22Rv1 (cell line): ENCODE results near the gene STRIP2.
"Not testable (repeated sequence)": the region's sequence is repeated elsewhere in the genome, so short reads cannot be mapped to it uniquely, and the experiment has no call there.

Source experiments
- H3K27ac ChIP-seq: fragments of 450-650 bp; 2 replicates; pipeline ENCODE4 v1.5.1; 2017
- ZFX ChIP-seq: fragments of 450-650 bp; IDR thresholded peaks from 2 replicates; pipeline ENCODE4 v1.6.1; 2017; ENCODE audit warnings: antibody characterized with exemption, borderline replicate concordance
- TF ChIP-seq, protein P1 (sequence below): fragments of 450-650 bp; IDR thresholded peaks from 2 replicates; pipeline ENCODE4 v1.5.1; 2017; ENCODE audit warnings: mild to moderate bottlenecking

The STRIP2 gene

DNA sequence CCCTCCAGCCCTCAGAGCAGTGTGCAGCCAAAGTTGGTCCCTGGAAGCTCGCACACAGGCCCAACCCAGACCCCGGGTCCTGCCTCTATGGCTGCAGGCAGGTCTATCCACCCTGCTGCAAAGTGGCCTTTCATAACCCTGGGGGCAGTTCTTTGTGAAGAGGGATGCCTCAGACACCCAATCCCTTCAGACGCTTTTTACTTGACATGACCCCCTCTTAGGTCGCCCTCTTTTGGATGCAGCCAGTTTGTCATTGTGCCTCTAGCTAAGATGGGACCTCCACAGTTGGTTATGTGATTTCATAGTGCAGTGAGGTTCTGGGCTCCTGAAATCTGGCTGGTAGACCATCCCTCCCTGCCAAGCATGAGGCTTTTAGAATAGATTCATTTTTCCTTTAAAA is 95.4 kb downstream of the STRIP2 start:
- no peak overlapping the region for H3K27ac ChIP-seq
- TF ChIP-seq, protein P1, sequence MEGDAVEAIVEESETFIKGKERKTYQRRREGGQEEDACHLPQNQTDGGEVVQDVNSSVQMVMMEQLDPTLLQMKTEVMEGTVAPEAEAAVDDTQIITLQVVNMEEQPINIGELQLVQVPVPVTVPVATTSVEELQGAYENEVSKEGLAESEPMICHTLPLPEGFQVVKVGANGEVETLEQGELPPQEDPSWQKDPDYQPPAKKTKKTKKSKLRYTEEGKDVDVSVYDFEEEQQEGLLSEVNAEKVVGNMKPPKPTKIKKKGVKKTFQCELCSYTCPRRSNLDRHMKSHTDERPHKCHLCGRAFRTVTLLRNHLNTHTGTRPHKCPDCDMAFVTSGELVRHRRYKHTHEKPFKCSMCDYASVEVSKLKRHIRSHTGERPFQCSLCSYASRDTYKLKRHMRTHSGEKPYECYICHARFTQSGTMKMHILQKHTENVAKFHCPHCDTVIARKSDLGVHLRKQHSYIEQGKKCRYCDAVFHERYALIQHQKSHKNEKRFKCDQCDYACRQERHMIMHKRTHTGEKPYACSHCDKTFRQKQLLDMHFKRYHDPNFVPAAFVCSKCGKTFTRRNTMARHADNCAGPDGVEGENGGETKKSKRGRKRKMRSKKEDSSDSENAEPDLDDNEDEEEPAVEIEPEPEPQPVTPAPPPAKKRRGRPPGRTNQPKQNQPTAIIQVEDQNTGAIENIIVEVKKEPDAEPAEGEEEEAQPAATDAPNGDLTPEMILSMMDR: no peak
- no peak for TF ChIP-seq ZFX

DNA sequence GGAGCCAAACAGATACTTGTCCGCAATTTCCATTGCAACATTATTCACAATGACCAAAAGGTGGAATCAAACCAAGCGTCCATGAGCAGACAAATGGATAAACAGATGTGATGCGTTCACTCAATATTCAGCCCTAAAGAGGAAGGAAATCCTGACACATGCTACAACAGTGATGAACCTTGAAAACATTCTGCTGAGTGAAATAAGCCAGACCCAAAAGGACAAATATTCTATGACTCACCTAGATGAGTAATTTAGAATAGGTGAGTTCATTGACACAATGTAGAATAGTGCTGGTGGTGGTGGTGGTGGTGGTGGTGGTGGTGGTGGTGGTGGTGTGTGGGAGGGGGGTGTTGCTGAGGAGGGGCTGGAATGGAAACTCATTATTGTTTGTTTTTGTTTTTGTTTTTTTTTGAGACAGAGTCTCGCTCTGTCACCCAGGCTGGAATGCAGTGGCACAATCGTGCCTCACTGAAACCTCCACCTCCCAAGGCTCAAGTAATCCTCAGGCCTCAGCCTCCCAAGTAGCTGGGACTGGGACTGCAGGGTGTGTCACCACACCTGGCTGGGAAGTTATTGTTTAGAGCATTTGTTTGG is 96.7 kb downstream of the STRIP2 start:
- TF ChIP-seq, protein P1: no peak
- no peak for TF ChIP-seq ZFX
- no peak overlapping the region for H3K27ac ChIP-seq

DNA sequence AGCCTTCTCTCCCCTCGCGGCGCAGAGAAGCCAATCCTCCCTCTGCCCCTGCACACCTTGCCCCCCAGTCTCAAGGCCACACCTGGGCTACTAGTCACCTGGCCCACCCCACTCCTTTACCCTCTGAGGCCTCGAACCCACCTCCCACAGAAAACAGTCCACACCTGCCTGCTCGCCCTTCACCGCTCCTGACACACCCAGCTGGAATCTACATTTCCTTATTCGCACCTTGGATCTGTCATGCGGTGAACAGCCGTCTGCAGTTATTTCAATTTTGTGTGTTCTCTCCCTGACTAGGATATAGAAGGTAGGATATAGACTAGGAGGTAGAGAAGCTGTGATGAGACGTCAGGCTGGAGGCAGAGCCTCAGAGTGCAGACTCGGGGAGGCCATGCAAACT is 97.5 kb downstream of the STRIP2 start:
- H3K27ac ChIP-seq: no peak overlapping the region

DNA sequence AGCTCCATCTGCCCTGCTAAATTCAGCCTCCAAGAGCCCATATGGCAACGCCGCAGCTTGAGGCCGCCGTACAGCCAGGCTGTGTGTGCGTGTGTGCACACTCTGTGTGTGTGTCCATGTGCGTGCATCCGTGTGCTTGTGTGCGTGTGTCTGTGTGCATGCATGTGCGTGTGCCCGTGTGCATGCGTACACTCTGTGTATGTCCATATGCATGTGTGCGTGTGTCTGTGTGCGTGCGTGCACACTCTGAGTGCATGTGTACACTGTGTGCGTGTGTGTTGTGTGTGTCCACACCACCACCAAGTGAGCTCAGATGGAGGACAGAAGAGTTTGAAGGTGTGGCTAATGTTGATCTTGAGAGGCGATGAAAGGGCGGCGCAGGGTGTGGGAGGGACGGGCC is 98.1 kb downstream of the STRIP2 start:
- H3K27ac ChIP-seq: no peak overlapping the region
- TF ChIP-seq, protein P1: no peak
- no peak for TF ChIP-seq ZFX

More for the DNA sequence above, 97.5 kb downstream of the STRIP2 start:
- TF ChIP-seq ZFX: no peak
- TF ChIP-seq, protein P1: no peak

DNA sequence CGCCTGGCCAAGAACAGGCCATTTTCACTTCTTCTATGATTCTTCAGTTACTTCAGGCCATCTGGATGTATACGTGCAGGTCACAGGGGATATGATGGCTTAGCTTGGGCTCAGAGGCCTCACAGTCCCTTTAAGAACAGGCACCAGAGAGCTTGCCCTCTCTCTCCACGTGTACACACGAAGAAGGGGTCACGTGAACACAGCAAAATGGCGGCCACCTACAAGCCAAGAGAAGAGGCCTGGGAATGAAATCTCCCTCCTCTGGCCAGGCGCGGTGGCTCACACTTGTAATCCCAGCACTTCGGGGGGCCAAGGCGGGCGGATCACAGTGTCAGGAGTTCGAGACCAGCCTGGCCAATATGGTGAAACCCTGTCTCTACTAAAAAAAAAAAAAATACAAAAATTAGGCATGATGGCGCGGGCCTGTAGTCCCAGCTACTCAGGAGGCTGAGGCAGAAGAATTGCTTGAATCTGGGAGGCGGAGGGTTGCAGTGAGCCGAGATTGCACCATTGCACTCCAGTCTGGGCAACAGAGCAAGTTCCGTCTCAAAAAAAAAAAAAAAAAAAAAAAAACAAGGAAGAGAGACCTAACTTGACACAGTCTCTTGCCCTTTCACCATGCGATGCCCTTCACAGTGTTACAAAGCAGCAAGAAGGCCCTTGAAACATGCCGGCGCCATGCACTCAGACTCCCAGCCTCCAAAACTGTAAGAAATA is 100.5 kb downstream of the STRIP2 start:
- not testable (repeated sequence) for H3K27ac ChIP-seq

DNA sequence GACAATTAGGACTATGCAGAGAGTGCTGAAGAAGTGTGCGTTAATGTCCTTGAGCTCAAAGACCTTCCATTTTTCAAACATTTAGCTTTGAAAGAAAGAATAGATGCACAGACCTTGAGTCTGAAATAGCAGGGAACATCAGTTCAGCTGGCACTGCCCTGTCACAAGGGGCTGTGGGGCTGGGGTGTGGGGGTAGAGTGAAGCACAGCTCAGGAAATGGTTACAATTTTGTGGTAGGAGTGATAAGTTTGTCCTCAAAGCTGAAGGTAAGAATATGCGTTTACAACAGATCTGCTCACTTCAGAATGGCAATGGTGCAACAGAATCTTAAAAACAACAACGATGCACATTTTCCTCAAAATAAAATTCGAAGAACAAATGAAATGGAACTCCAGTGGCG is 101.7 kb downstream of the STRIP2 start:
- H3K27ac ChIP-seq: no peak overlapping the region

DNA sequence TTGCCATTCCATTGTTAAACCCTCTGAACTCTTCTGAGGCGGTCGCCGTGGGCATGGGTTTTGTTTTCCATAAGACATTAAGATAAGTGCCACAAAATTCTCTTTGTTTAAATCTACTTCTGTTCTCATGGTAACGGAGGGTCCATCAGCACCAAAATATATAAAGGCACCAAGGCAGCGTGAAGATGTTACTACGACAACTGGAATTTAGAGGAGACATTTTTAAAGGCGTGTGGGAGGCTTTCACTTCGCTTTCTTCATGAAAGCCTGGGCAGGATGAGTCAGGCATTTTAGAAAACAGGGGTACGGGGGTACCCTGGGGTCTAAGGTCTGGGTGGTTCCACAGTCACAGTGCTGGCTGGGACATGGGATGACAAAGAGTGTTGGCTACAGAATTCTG is 102.1 kb downstream of the STRIP2 start:
- TF ChIP-seq, protein P1: no peak
- no peak overlapping the region for H3K27ac ChIP-seq

More for the DNA sequence above, 101.7 kb downstream of the STRIP2 start:
- TF ChIP-seq, protein P1: no peak
- no peak for TF ChIP-seq ZFX
